ENCODE measurements around the gene TSPAN17.

TSPAN17 gene

GRCh38 chr5:176627582-176627981, 19.7 kb upstream of the TSPAN17 start:
- no peak for DNase-seq (ENCODE audit: low spot score in 2 of 2)
- in situ Hi-C loops (cut with MboI; ENCODE audit: low sequenced_read_pairs) = no loop called here

GRCh38 chr5:176628406-176629228, 18.7 kb upstream of the TSPAN17 start:
- no peaks in the 10 kb centered on the region for H3K36me3 ChIP-seq (replicated peaks)
- no peak overlapping the region for H3K4me3 ChIP-seq
- peaks cover 3% of the 10 kb centered on the region; the same call in 1 of the 2 replicates for H3K4me1 ChIP-seq
- in situ Hi-C loops (cut with MboI; ENCODE audit: low sequenced_read_pairs) = no loop called here
- H3K27me3 ChIP-seq (ENCODE audit: low read depth) = peaks cover 11% of the 10 kb centered on the region
- H3K9me3 ChIP-seq = no peaks in the 10 kb centered on the region
- no peak for DNase-seq (ENCODE audit: low spot score in 2 of 2)

More at GRCh38 chr5:176627582-176627981, 19.7 kb upstream of the TSPAN17 start:
- H3K9me3 ChIP-seq = no peaks in the 10 kb centered on the region
- H3K27me3 ChIP-seq (ENCODE audit: low read depth) = peaks cover 4% of the 10 kb centered on the region
- H3K36me3 ChIP-seq (replicated peaks) = no peaks in the 10 kb centered on the region
- no peak overlapping the region for H3K4me3 ChIP-seq
- peaks cover 3% of the 10 kb centered on the region; the same call in 1 of the 2 replicates for H3K4me1 ChIP-seq

- H3K27me3 ChIP-seq (ENCODE audit: low read depth) = peaks cover 19% of the 10 kb centered on the region
- no peaks in the 10 kb centered on the region for H3K9me3 ChIP-seq
- peaks cover 3% of the 10 kb centered on the region; the same call in 1 of the 2 replicates for H3K4me1 ChIP-seq
- H3K36me3 ChIP-seq (replicated peaks) = no peaks in the 10 kb centered on the region
- H3K4me3 ChIP-seq = peak overlapping the region; percentile 30
- in situ Hi-C loops (cut with MboI; ENCODE audit: low sequenced_read_pairs) = no loop called here
- DNase-seq (ENCODE audit: low spot score in 2 of 2) = no peak
These were observed 17.9 kb upstream of the TSPAN17 start for GRCh38 chr5:176629317-176629852.

DNA sequence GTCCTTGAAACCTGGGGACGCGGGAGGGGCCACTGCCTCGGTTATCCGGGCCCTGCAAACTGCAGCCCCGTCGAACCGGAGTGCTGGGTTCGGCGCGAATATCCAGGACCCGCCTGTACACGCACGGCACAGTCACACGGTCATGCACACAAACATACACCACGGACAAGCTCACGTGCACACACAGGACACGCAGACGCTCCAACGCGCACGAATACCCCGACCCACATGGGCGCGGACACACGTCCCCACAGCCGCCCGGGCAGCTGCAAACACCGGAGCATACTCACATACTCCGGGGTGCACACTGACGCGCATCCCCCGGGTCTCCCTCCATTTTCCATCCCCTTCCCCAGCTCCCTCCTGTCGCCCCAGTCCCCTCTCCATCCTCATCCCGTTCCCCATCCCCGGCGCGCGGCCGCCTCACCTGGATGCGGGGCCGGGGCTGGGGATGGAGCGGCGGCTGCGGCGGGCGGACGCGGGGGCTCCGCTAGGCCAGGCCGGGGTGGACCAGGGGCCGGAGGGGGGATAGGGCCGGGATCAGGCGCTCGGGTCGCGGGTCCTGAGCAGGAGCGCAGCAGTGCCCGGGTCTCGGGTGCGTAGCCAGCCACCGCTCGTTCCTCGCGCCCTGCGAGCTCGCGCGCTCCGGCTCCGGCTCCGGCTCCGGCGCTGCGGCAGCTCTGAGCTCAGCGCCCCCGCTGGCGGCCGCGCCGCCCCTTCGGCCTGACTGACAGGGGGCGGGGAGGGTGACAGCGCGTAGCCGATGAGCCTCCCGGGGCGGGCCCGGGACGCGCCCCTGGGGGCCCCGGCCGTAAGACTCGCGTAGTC, 17.2 kb upstream of the TSPAN17 start, which contains the start of the genes EIF4E1B and SNCB:
Gene EIF4E1B, plus strand, starts transcription at position 823 of the 828 bp plus-strand sequence. CDS start 12,113 bp downstream, outside the sequence.
Gene SNCB, minus strand, starts transcription at position 682 of the 828 bp plus-strand sequence. CDS start 880 bp downstream, outside the sequence.
- in situ Hi-C loops (cut with MboI; ENCODE audit: low sequenced_read_pairs) = no loop called here
- no peaks in the 10 kb centered on the region for H3K36me3 ChIP-seq (replicated peaks)
- H3K27me3 ChIP-seq (ENCODE audit: low read depth) = peaks cover 19% of the 10 kb centered on the region
- H3K4me1 ChIP-seq = peaks cover 3% of the 10 kb centered on the region; the same call in 1 of the 2 replicates
- no peaks in the 10 kb centered on the region for H3K9me3 ChIP-seq
- H3K4me3 ChIP-seq = peak within 1 kb of the TSS; percentile 30
- peak; percentile 41 to 80 for DNase-seq (ENCODE audit: low spot score in 2 of 2)

DNA sequence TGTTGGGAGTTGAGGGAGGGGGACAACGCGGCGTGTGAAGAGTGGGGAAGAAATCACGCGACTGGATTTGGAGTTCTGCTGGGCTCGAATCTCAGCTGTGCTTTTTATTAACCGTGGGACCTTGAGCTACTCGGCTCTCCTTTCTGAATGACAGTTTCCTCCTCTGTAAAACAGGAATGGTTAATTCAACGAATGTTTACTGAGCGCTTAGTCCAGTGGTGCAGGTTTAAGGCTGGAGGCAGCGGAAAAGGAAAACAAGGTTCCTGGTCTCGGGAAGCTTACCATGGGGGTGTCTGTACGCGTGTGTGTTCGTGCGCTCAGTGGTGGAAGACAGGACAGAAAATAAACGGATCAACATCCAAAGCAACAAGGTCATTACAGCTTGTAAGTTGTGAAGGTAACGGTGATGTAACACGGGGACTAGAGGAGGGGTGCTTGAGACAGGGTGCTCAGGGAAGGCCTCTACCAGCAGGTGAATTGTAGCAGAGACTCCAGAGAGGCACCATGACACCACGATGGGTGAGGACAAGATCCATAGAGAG, 16.5 kb upstream of the TSPAN17 start:
- H3K27me3 ChIP-seq (ENCODE audit: low read depth) = peaks cover 19% of the 10 kb centered on the region
- H3K36me3 ChIP-seq (replicated peaks) = no peaks in the 10 kb centered on the region
- no peaks in the 10 kb centered on the region for H3K9me3 ChIP-seq
- no peak for DNase-seq (ENCODE audit: low spot score in 2 of 2)
- in situ Hi-C loops (cut with MboI; ENCODE audit: low sequenced_read_pairs) = no loop called here
- H3K4me3 ChIP-seq = peak overlapping the region; percentile 30
- H3K4me1 ChIP-seq = peaks cover 3% of the 10 kb centered on the region; the same call in 1 of the 2 replicates

DNA sequence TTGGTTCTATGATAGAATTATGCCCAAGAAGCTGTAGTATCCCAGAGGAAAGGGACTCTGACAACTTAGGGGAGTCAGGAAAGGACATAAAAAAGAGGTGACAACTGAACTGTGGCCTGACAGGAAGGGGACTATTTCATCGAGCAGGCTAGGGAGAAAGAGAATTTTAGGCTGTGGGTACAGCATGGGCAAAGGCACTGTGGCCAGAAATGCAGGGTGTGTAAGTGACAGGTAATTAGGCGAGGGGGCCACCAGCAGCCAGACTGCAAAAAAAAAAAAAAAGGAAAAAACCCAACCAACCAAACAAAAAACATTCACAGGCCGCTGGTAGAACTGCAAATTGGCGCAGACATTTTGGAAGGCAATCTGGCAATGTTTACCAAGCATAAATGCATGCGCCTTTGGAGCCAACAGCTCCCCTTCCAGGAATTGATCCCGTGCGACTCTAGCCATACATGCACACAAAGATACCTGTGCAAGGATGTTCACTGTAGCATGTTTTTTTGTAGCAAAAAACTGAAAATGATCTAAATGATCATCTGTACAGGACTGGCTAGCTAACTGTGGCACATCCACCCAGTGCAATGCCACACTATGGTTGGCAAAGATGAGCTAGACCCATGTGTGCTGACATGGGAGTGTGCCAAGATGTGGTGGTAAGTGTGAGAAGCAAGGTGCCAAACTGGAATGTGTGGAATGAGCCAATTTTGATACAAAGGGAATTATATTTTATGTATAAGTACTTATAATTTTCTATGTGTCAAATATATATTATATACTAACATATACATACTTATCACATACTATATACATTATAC, 15.7 kb upstream of the TSPAN17 start:
- Histone ChIP-seq H3K9me3 (no peaks in the 10 kb centered on the region), H3K4me1 (peaks cover 3% of the 10 kb centered on the region; the same call in 1 of the 2 replicates), H3K27me3 (ENCODE audit: low read depth) (peaks cover 19% of the 10 kb centered on the region), H3K4me3 (no peak overlapping the region), H3K36me3 (replicated peaks) (no peaks in the 10 kb centered on the region)
- in situ Hi-C loops (cut with MboI; ENCODE audit: low sequenced_read_pairs) = no loop called here
- DNase-seq (ENCODE audit: low spot score in 2 of 2) = no peak

DNA sequence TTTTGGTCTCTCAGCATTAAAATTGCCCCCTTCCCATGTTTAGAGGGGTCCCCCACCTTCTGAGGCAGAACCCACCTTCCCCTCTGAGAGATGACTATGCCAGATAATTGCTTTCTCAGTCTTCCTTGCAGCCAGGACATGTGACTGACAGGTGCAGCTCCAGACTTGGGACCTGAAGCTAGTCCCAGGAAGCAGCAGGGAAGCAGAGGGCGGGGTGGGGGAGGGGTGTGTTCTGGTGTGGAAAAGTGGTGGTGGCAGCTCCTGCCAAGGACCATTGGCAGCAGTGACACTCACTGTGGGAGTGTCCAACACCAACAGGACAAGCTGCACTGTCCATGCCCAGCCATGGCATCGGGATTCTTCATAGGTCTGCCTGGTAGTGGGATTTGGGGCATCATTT, 14.5 kb upstream of the TSPAN17 start:
- in situ Hi-C loops (cut with MboI; ENCODE audit: low sequenced_read_pairs) = no loop called here
- H3K9me3 ChIP-seq = no peaks in the 10 kb centered on the region
- peaks cover 3% of the 10 kb centered on the region; the same call in 1 of the 2 replicates for H3K4me1 ChIP-seq
- H3K4me3 ChIP-seq = no peak overlapping the region
- no peaks in the 10 kb centered on the region for H3K36me3 ChIP-seq (replicated peaks)
- DNase-seq (ENCODE audit: low spot score in 2 of 2) = no peak
- peaks cover 19% of the 10 kb centered on the region for H3K27me3 ChIP-seq (ENCODE audit: low read depth)

- Histone ChIP-seq H3K36me3 (replicated peaks) (no peaks in the 10 kb centered on the region), H3K27me3 (ENCODE audit: low read depth) (peaks cover 23% of the 10 kb centered on the region), H3K4me3 (no peak overlapping the region), H3K9me3 (no peaks in the 10 kb centered on the region), H3K4me1 (peaks cover 3% of the 10 kb centered on the region; the same call in 1 of the 2 replicates)
- DNase-seq (ENCODE audit: low spot score in 2 of 2) = no peak
- in situ Hi-C loops (cut with MboI; ENCODE audit: low sequenced_read_pairs) = no loop called here
These were observed 13.7 kb upstream of the TSPAN17 start for GRCh38 chr5:176633598-176633997.

GRCh38 chr5:176636426-176636825, 10.9 kb upstream of the TSPAN17 start:
- Histone ChIP-seq H3K4me3 (no peak overlapping the region), H3K4me1 (no peaks in the 10 kb centered on the region), H3K9me3 (no peaks in the 10 kb centered on the region), H3K27me3 (ENCODE audit: low read depth) (peaks cover 20% of the 10 kb centered on the region), H3K36me3 (replicated peaks) (no peaks in the 10 kb centered on the region)
- in situ Hi-C loops (cut with MboI; ENCODE audit: low sequenced_read_pairs) = no loop called here
- DNase-seq (ENCODE audit: low spot score in 2 of 2) = no peak

- in situ Hi-C loops (cut with MboI; ENCODE audit: low sequenced_read_pairs) = no loop called here
These were observed 9.7 kb upstream of the TSPAN17 start for GRCh38 chr5:176637556-176637955.

GRCh38 chr5:176638437-176638836, 8.8 kb upstream of the TSPAN17 start:
- Histone ChIP-seq H3K4me1 (no peaks in the 10 kb centered on the region), H3K27me3 (ENCODE audit: low read depth) (peaks cover 13% of the 10 kb centered on the region), H3K4me3 (no peak overlapping the region), H3K36me3 (replicated peaks) (no peaks in the 10 kb centered on the region), H3K9me3 (no peaks in the 10 kb centered on the region)
- DNase-seq (ENCODE audit: low spot score in 2 of 2) = no peak
- in situ Hi-C loops (cut with MboI; ENCODE audit: low sequenced_read_pairs) = no loop called here

More at GRCh38 chr5:176637556-176637955, 9.7 kb upstream of the TSPAN17 start:
- Histone ChIP-seq H3K9me3 (no peaks in the 10 kb centered on the region), H3K27me3 (ENCODE audit: low read depth) (peaks cover 20% of the 10 kb centered on the region), H3K4me1 (no peaks in the 10 kb centered on the region), H3K36me3 (replicated peaks) (no peaks in the 10 kb centered on the region), H3K4me3 (no peak overlapping the region)
- DNase-seq (ENCODE audit: low spot score in 2 of 2) = no peak

DNA sequence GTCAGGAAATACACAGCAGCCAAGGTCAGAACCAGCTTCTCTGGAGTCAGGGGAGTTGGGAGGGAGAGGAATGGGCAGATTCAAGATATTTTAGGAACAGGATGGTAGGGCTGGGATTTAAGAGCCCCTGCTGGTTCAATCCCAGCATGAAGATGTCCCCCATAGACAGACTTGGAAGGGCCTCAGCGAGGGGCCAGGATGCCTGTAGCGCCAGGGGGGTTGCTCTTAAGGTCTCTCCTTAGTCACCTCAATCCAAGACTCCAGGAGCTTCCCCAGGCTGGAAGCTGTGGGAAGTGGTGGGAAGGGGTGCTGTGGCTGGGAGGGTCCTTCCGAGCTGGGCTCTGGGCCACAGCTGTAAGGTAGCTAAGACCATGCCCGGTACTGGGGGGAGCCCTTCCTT, 8.1 kb upstream of the TSPAN17 start:
- Histone ChIP-seq H3K36me3 (replicated peaks) (no peaks in the 10 kb centered on the region), H3K4me1 (no peaks in the 10 kb centered on the region), H3K27me3 (ENCODE audit: low read depth) (peaks cover 6% of the 10 kb centered on the region), H3K9me3 (no peaks in the 10 kb centered on the region), H3K4me3 (no peak overlapping the region)
- in situ Hi-C loops (cut with MboI; ENCODE audit: low sequenced_read_pairs) = no loop called here
- DNase-seq (ENCODE audit: low spot score in 2 of 2) = no peak

All from HAP-1 (cell line).